Amygdala (tissue), 56 donors: ENCODE measurements around the gene TEX19.
"Not testable (repeated sequence)": the region's sequence is repeated elsewhere in the genome, so short reads cannot be mapped to it uniquely, and the experiment has no call there.

Experiments
- DNase-seq, 56 donors: peaks; one replicate each; lab custom pipeline; 2025; lab: John Stamatoyannopoulos, UW

The TEX19 gene

GRCh38 chr17:82351254-82351712, 7.8 kb upstream of the TEX19 start:
- no peak for DNase-seq

GRCh38 chr17:82351713-82352488, 7.1 kb upstream of the TEX19 start:
- DNase-seq, result peak in 54 of 56 donors; percentile 5 to 90 (median 57)

- no peak for DNase-seq
Observed at GRCh38 chr17:82353484-82353883, 5.6 kb upstream of the TEX19 start.

- no peak for DNase-seq
Observed at GRCh38 chr17:82354804-82355308, 4.2 kb upstream of the TEX19 start.

- no peak for DNase-seq
Observed at GRCh38 chr17:82355770-82356427, 3.1 kb upstream of the TEX19 start.

- no peak for DNase-seq
Observed at GRCh38 chr17:82356845-82357355, 2.1 kb upstream of the TEX19 start.

- DNase-seq, result no peak
Observed at GRCh38 chr17:82357394-82357793, 1.7 kb upstream of the TEX19 start.

GRCh38 chr17:82359451-82360074, 516 bp downstream of the TEX19 start:
- DNase-seq, result not testable (repeated sequence)

GRCh38 chr17:82361885-82362633, 3.0 kb downstream of the TEX19 start:
- no peak for DNase-seq

GRCh38 chr17:82365606-82366295, 6.7 kb downstream of the TEX19 start:
- DNase-seq, result no peak

GRCh38 chr17:82366749-82367148, 7.7 kb downstream of the TEX19 start:
- DNase-seq, result no peak

- no peak for DNase-seq
Observed at GRCh38 chr17:82367724-82368524, 8.9 kb downstream of the TEX19 start.

- DNase-seq, result no peak
Observed at GRCh38 chr17:82369211-82369610, 10.2 kb downstream of the TEX19 start.

- DNase-seq, result no peak
Observed at GRCh38 chr17:82370471-82371332, 11.7 kb downstream of the TEX19 start.

- DNase-seq, result no peak
Observed at GRCh38 chr17:82371333-82372248, 12.5 kb downstream of the TEX19 start, which contains the start of gene UTS2R. UTS2R (plus strand) TSS chr17:82371765; CDS start chr17:82374325, 2,560 bp downstream.

- DNase-seq, result no peak
Observed at GRCh38 chr17:82372249-82373071, 13.4 kb downstream of the TEX19 start.
